ENCODE data around the gene ZNF160.
"Not testable (repeated sequence)": the region's sequence is repeated elsewhere in the genome, so short reads cannot be mapped to it uniquely, and the experiment has no call there.

Gene ZNF160

GRCh38 chr19:53102206-53102755 lies 941 bp downstream of the ZNF160 start:
- no peak for DNase-seq (ENCODE audit: low read depth)
- peak overlapping the region; percentile 97 for H3K4me3 ChIP-seq (ENCODE audit: low read depth, low read length)

GRCh38 chr19:53101518-53101917 lies 1.7 kb downstream of the ZNF160 start:
- DNase-seq (ENCODE audit: low read depth), result no peak
- peak overlapping the region; percentile 97 for H3K4me3 ChIP-seq (ENCODE audit: low read depth, low read length)
- TF ChIP-seq CTCF (IDR thresholded peaks at IDR 0.05; ENCODE audit: control insufficient read depth, extremely low read depth, insufficient read depth), result no peak

More at GRCh38 chr19:53102206-53102755, 941 bp downstream of the ZNF160 start:
- no peak for TF ChIP-seq CTCF (IDR thresholded peaks at IDR 0.05; ENCODE audit: control insufficient read depth, extremely low read depth, insufficient read depth)

- DNase-seq (ENCODE audit: low read depth); H3K4me3 ChIP-seq (ENCODE audit: low read depth, low read length): not testable (repeated sequence)
Measured at GRCh38 chr19:53098570-53098969, 4.7 kb downstream of the ZNF160 start.

GRCh38 chr19:53096982-53097690 lies 6.1 kb downstream of the ZNF160 start:
- not testable (repeated sequence) for H3K4me3 ChIP-seq (ENCODE audit: low read depth, low read length); DNase-seq (ENCODE audit: low read depth)

- H3K4me3 ChIP-seq (ENCODE audit: low read depth, low read length); DNase-seq (ENCODE audit: low read depth): not testable (repeated sequence)
Measured at GRCh38 chr19:53096579-53096978, 6.6 kb downstream of the ZNF160 start.

GRCh38 chr19:53094754-53095575 lies 8.3 kb downstream of the ZNF160 start:
- DNase-seq (ENCODE audit: low read depth), result no peak
- no peak overlapping the region for H3K4me3 ChIP-seq (ENCODE audit: low read depth, low read length)
- TF ChIP-seq CTCF (IDR thresholded peaks at IDR 0.05; ENCODE audit: control insufficient read depth, extremely low read depth, insufficient read depth), result no peak

- TF ChIP-seq CTCF (IDR thresholded peaks at IDR 0.05; ENCODE audit: control insufficient read depth, extremely low read depth, insufficient read depth), result no peak
- no peak overlapping the region for H3K4me3 ChIP-seq (ENCODE audit: low read depth, low read length)
- no peak for DNase-seq (ENCODE audit: low read depth)
Measured at GRCh38 chr19:53092723-53093122, 10.5 kb downstream of the ZNF160 start.

GRCh38 chr19:53091413-53092254 lies 11.6 kb downstream of the ZNF160 start:
- no peak for DNase-seq (ENCODE audit: low read depth)
- TF ChIP-seq CTCF (IDR thresholded peaks at IDR 0.05; ENCODE audit: control insufficient read depth, extremely low read depth, insufficient read depth), result no peak
- H3K4me3 ChIP-seq (ENCODE audit: low read depth, low read length), result no peak overlapping the region
